GM18868 (cell line): ENCODE results near the gene TPPP.

Source experiments
- ATAC-seq: cut with Tn5 transposase; IDR thresholded peaks from one replicate; pipeline ENCODE4 v1.9.1; 2021; ENCODE audit warnings: mild to moderate bottlenecking, moderate library complexity; ENCODE audit not compliant: unreplicated experiment

The TPPP gene

GRCh38 chr5:610744-611730 lies 82.1 kb downstream of the TPPP start:
- no peak for ATAC-seq

- no peak for ATAC-seq
Measured at GRCh38 chr5:610011-610743, 83.0 kb downstream of the TPPP start.
